ENCODE data around the gene ARMS2.

ARMS2 gene

DNA sequence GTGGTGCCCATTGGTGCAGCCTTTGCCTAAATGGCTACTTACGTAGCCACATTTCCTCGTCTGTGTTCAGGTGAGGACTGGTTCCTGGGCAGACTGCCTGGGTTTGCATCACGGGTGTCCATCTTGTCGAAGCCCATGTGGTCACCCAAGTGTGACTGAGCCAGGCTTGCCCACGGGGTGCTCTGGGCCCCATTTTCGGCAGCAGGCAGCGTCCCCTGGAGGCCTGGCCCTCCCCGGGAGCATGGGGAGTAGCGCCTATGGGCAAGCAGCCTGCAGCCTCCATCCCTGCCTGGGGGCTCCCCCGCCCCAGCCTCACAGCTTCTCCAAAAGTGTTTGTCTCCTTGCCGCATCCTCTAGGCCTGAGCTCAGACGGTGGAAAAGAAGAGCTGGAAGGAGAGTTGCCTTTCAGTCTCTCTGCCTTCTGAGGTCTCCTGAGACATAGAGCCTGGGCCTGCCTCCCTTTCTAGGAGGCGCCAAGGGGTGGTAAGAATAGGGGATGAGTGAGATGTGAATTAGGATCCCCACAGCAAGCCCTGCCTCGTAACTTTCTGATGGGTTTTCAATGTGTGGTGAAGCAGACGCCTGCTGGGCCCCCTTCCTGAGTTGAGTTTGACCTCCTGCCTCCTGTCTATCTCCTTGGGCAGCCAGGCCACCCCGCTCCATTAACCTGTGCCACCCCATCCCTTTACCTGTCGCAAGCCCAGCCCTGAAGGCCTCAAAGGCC is 49.6 kb downstream of the ARMS2 start:
- H4K12ac ChIP-seq (ENCODE audit: low read depth, low read length), result no peak overlapping the region
- WGBS (ENCODE audit: extremely low coverage, insufficient coverage, insufficient read length), result no CpG with 5 or more reads among the region's 17 CpGs

GRCh38 chr10:122504610-122504950 is 50.1 kb downstream of the ARMS2 start:
- no peaks in the 10 kb centered on the region for H3K79me2 ChIP-seq (ENCODE audit: control insufficient read depth, insufficient read depth, low read length, poor library complexity)
- peak overlapping the region; percentile 33 for H3K4me3 ChIP-seq (ENCODE audit: low read depth, low read length)
- H3K27me3 ChIP-seq (ENCODE audit: insufficient read depth, low read length), result no peaks in the 10 kb centered on the region
- H3K18ac ChIP-seq (ENCODE audit: low read length), result peak overlapping the region; percentile 5
- peak overlapping the region; percentile 88 for H3K14ac ChIP-seq (ENCODE audit: low read length)
- no CpG with 5 or more reads among the region's 6 CpGs for WGBS (ENCODE audit: extremely low coverage, insufficient coverage, insufficient read length)
- H3K4me1 ChIP-seq (ENCODE audit: control insufficient read depth in 1 of 2, insufficient read depth in 2 of 2, low read length in 2 of 2), result peaks cover 19 to 39% of the 10 kb centered on the region in 2 experiments
- H3K4ac ChIP-seq (ENCODE audit: low read depth, low read length), result no peak overlapping the region
- no peaks in the 10 kb centered on the region for H3K9me3 ChIP-seq (ENCODE audit: insufficient read depth, low read depth, low read length)
- peak overlapping the region; percentile 68 for H4K91ac ChIP-seq (ENCODE audit: low read depth, low read length)
- peak overlapping the region; percentile 92 for H2BK12ac ChIP-seq (ENCODE audit: low read length)
- H2BK5ac ChIP-seq (ENCODE audit: low read depth, low read length, poor library complexity), result no peak overlapping the region
- no peak overlapping the region for H3K9ac ChIP-seq (ENCODE audit: low read length)
- H3K79me1 ChIP-seq (ENCODE audit: low read length), result peaks cover 28% of the 10 kb centered on the region
- no peak overlapping the region for H3K4me2 ChIP-seq (ENCODE audit: low read length)
- H3K36me3 ChIP-seq (ENCODE audit: control insufficient read depth in 1 of 2, insufficient read depth in 2 of 2, low read length in 2 of 2), result peaks cover 9 to 11% of the 10 kb centered on the region in 2 experiments
- H2AFZ ChIP-seq (ENCODE audit: insufficient read depth, low read length, poor library complexity), result no peak overlapping the region
- H4K8ac ChIP-seq (ENCODE audit: low read depth, low read length), result no peak overlapping the region
- H3K23ac ChIP-seq (ENCODE audit: low read length), result no peak overlapping the region
- no peak overlapping the region for H4K12ac ChIP-seq (ENCODE audit: low read depth, low read length)
- no peak overlapping the region for H3K27ac ChIP-seq (ENCODE audit: low read depth, low read length)
- H2AK5ac ChIP-seq (ENCODE audit: low read length), result no peak overlapping the region
- peak overlapping the region; percentile 1 for H2BK120ac ChIP-seq (ENCODE audit: insufficient read depth, low read length, poor library complexity)
- no peak for DNase-seq

More for the DNA sequence above, 49.6 kb downstream of the ARMS2 start:
- Histone ChIP-seq H2BK12ac (ENCODE audit: low read length) (peak overlapping the region; percentile 92), H3K4me1 (ENCODE audit: control insufficient read depth in 1 of 2, insufficient read depth in 2 of 2, low read length in 2 of 2) (peaks cover 14 to 33% of the 10 kb centered on the region in 2 experiments), H3K27ac (ENCODE audit: low read depth, low read length) (peak overlapping the region; percentile 50), H3K14ac (ENCODE audit: low read length) (peak overlapping the region; percentile 88), H2BK5ac (ENCODE audit: low read depth, low read length, poor library complexity) (peak overlapping the region; percentile 62), H4K8ac (ENCODE audit: low read depth, low read length) (peak overlapping the region; percentile 15), H4K91ac (ENCODE audit: low read depth, low read length) (peak overlapping the region; percentile 68), H3K9ac (ENCODE audit: low read length) (no peak overlapping the region), H3K4ac (ENCODE audit: low read depth, low read length) (peak overlapping the region; percentile 46), H3K27me3 (ENCODE audit: insufficient read depth, low read length) (no peaks in the 10 kb centered on the region), H2BK120ac (ENCODE audit: insufficient read depth, low read length, poor library complexity) (peak overlapping the region; percentile 88), H2AK5ac (ENCODE audit: low read length) (peak overlapping the region; percentile 87), H2AFZ (ENCODE audit: insufficient read depth, low read length, poor library complexity) (peak overlapping the region; percentile 38), H3K4me2 (ENCODE audit: low read length) (no peak overlapping the region), H3K79me1 (ENCODE audit: low read length) (peaks cover 26% of the 10 kb centered on the region), H3K23ac (ENCODE audit: low read length) (no peak overlapping the region), H3K79me2 (ENCODE audit: control insufficient read depth, insufficient read depth, low read length, poor library complexity) (no peaks in the 10 kb centered on the region), H3K36me3 (ENCODE audit: control insufficient read depth in 1 of 2, insufficient read depth in 2 of 2, low read length in 2 of 2) (peaks cover 9 to 11% of the 10 kb centered on the region in 2 experiments), H3K4me3 (ENCODE audit: low read depth, low read length) (no peak overlapping the region), H3K18ac (ENCODE audit: low read length) (peak overlapping the region; percentile 34), H3K9me3 (ENCODE audit: insufficient read depth, low read depth, low read length) (no peaks in the 10 kb centered on the region)
- no peak for DNase-seq

- DNase-seq, result no peak
- Histone ChIP-seq H4K12ac (ENCODE audit: low read depth, low read length) (no peak overlapping the region), H3K4me1 (ENCODE audit: control insufficient read depth in 1 of 2, insufficient read depth in 2 of 2, low read length in 2 of 2) (peaks cover 22 to 39% of the 10 kb centered on the region in 2 experiments), H3K4me2 (ENCODE audit: low read length) (no peak overlapping the region), H2BK12ac (ENCODE audit: low read length) (no peak overlapping the region), H3K18ac (ENCODE audit: low read length) (no peak overlapping the region), H3K4ac (ENCODE audit: low read depth, low read length) (no peak overlapping the region), H3K27me3 (ENCODE audit: insufficient read depth, low read length) (no peaks in the 10 kb centered on the region), H3K23ac (ENCODE audit: low read length) (no peak overlapping the region), H3K79me1 (ENCODE audit: low read length) (peaks cover 28% of the 10 kb centered on the region), H2AFZ (ENCODE audit: insufficient read depth, low read length, poor library complexity) (no peak overlapping the region), H2AK5ac (ENCODE audit: low read length) (no peak overlapping the region), H3K9ac (ENCODE audit: low read length) (no peak overlapping the region), H4K91ac (ENCODE audit: low read depth, low read length) (peak overlapping the region; percentile 68), H4K8ac (ENCODE audit: low read depth, low read length) (no peak overlapping the region), H3K79me2 (ENCODE audit: control insufficient read depth, insufficient read depth, low read length, poor library complexity) (no peaks in the 10 kb centered on the region), H2BK120ac (ENCODE audit: insufficient read depth, low read length, poor library complexity) (no peak overlapping the region), H3K9me3 (ENCODE audit: insufficient read depth, low read depth, low read length) (no peaks in the 10 kb centered on the region), H3K14ac (ENCODE audit: low read length) (peak overlapping the region; percentile 29), H3K27ac (ENCODE audit: low read depth, low read length) (no peak overlapping the region), H2BK5ac (ENCODE audit: low read depth, low read length, poor library complexity) (no peak overlapping the region), H3K36me3 (ENCODE audit: control insufficient read depth in 1 of 2, insufficient read depth in 2 of 2, low read length in 2 of 2) (peaks cover 9 to 11% of the 10 kb centered on the region in 2 experiments), H3K4me3 (ENCODE audit: low read depth, low read length) (peak overlapping the region; percentile 33)
- WGBS (ENCODE audit: extremely low coverage, insufficient coverage, insufficient read length), result no CpG with 5 or more reads among the region's 5 CpGs
These were observed 50.6 kb downstream of the ARMS2 start for GRCh38 chr10:122505011-122505410.

DNA sequence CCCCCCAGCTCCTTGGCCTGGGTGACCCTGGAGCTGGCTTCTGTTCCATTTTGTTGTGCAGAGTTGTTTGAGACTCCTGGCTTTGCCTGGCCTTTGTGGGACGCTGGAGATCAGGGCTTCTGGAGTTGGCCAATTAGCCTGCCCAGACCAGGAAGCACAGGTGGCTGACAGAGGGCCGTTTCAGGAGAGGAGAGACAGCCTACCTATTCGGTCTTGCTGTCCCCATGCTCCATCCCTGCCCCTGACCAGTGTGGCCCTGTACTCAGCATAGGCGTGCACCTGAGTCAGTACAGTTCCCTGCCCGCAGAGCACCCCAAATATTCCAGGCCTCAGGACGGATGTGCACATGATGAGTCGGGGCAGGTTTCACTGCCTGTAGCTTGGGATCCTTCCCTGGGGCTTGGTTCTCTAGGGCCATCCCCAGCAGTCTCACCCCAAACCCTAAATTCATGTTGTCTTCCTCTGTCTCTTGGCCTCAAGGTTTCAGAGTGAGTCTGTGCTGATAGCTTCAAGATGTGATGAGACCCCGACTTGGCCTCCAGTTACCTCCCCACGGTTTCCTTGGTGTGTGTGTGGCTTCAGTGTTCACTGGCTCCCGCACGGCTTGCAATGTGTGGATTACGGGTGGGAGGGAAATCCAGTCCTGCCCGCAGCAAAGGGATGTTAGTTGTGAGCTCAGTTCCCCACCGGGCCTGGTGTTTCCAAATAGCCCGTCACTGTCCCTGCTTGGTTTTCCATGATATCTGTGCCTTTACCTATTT is 51.6 kb downstream of the ARMS2 start:
- H3K4me2 ChIP-seq (ENCODE audit: low read length), result no peak overlapping the region
- no peak overlapping the region for H3K9ac ChIP-seq (ENCODE audit: low read length)
- no peak overlapping the region for H3K14ac ChIP-seq (ENCODE audit: low read length)
- no peak overlapping the region for H2BK12ac ChIP-seq (ENCODE audit: low read length)
- H2AFZ ChIP-seq (ENCODE audit: insufficient read depth, low read length, poor library complexity), result no peak overlapping the region
- H4K91ac ChIP-seq (ENCODE audit: low read depth, low read length), result no peak overlapping the region
- H3K4me1 ChIP-seq (ENCODE audit: control insufficient read depth in 1 of 2, insufficient read depth in 2 of 2, low read length in 2 of 2), result peaks cover 27 to 42% of the 10 kb centered on the region in 2 experiments
- H3K27me3 ChIP-seq (ENCODE audit: insufficient read depth, low read length), result no peaks in the 10 kb centered on the region
- no peak overlapping the region for H3K23ac ChIP-seq (ENCODE audit: low read length)
- H3K27ac ChIP-seq (ENCODE audit: low read depth, low read length), result no peak overlapping the region
- H2BK120ac ChIP-seq (ENCODE audit: insufficient read depth, low read length, poor library complexity), result no peak overlapping the region
- no peak overlapping the region for H2AK5ac ChIP-seq (ENCODE audit: low read length)
- H3K4ac ChIP-seq (ENCODE audit: low read depth, low read length), result no peak overlapping the region
- no peaks in the 10 kb centered on the region for H3K9me3 ChIP-seq (ENCODE audit: insufficient read depth, low read depth, low read length)
- H3K4me3 ChIP-seq (ENCODE audit: low read depth, low read length), result no peak overlapping the region
- H3K79me1 ChIP-seq (ENCODE audit: low read length), result peaks cover 28% of the 10 kb centered on the region
- H4K12ac ChIP-seq (ENCODE audit: low read depth, low read length), result no peak overlapping the region
- H2BK5ac ChIP-seq (ENCODE audit: low read depth, low read length, poor library complexity), result no peak overlapping the region
- H3K79me2 ChIP-seq (ENCODE audit: control insufficient read depth, insufficient read depth, low read length, poor library complexity), result no peaks in the 10 kb centered on the region
- no peak for DNase-seq
- H3K36me3 ChIP-seq (ENCODE audit: control insufficient read depth in 1 of 2, insufficient read depth in 2 of 2, low read length in 2 of 2), result peaks cover 12 to 15% of the 10 kb centered on the region in 2 experiments
- no peak overlapping the region for H3K18ac ChIP-seq (ENCODE audit: low read length)
- no peak overlapping the region for H4K8ac ChIP-seq (ENCODE audit: low read depth, low read length)
- no CpG with 5 or more reads among the region's 15 CpGs for WGBS (ENCODE audit: extremely low coverage, insufficient coverage, insufficient read length)

All from trophoblast cell (in vitro differentiated cells and primary cell).